GM23338 (cell line): ENCODE data around the gene ULBP3. TPM values are rescaled to one million over a fixed set of nuclear protein-coding genes. Genes with fewer than 3 reads are reported as not detected.

Experiments
- ATAC-seq: fragments of 200-7000 bp; cut with Tn5 transposase; 3 replicates; pipeline ENCODE4 v1.9.1; 2020
- DNase-seq: peaks from one replicate; pipeline ENCODE4 v3.0.0-alpha.2; 2015; ENCODE audit warnings: low spot score
- H2AFZ ChIP-seq: fragments of 200-600 bp; sonication (generic); 2 replicates; pipeline ENCODE4 v1.8.0; 2016; ENCODE audit warnings: antibody characterized with exemption, mild to moderate bottlenecking, moderate library complexity
- H3F3A ChIP-seq: fragments of 200-600 bp; sonication (generic); replicated peaks from 2 replicates; pipeline ENCODE4 v1.8.0; 2017; ENCODE audit warnings: antibody characterized with exemption, mixed run types, low read depth
- H3K27ac ChIP-seq: fragments of 200-600 bp; sonication (generic); 2 replicates; pipeline ENCODE4 v1.6.1; 2016; ENCODE audit warnings: low read depth
- H3K27me3 ChIP-seq: fragments of 200-600 bp; sonication (generic); 2 replicates; pipeline ENCODE4 v1.8.0; 2016; ENCODE audit warnings: mild to moderate bottlenecking, mixed run types, moderate library complexity; ENCODE audit not compliant: insufficient read depth
- H3K36me3 ChIP-seq: fragments of 200-600 bp; sonication (generic); 2 replicates; pipeline ENCODE4 v1.8.0; 2016; ENCODE audit warnings: mild to moderate bottlenecking; ENCODE audit not compliant: insufficient read depth
- H3K4me1 ChIP-seq: fragments of 200-600 bp; sonication (generic); 2 replicates; pipeline ENCODE4 v1.8.0; 2016; ENCODE audit warnings: mild to moderate bottlenecking, moderate library complexity; ENCODE audit not compliant: insufficient read depth
- H3K4me2 ChIP-seq: fragments of 200-600 bp; sonication (generic); 2 replicates; pipeline ENCODE4 v1.7.1; 2017; ENCODE audit warnings: mixed run types
- H3K4me3 ChIP-seq: fragments of 200-600 bp; sonication (generic); 2 replicates; pipeline ENCODE4 v1.6.1; 2016; ENCODE audit warnings: mixed run types
- H3K79me2 ChIP-seq: fragments of 200-600 bp; sonication (generic); replicated peaks from 2 replicates; pipeline ENCODE4 v1.8.0; 2017; ENCODE audit warnings: mild to moderate bottlenecking; ENCODE audit not compliant: insufficient read depth
- H3K9me2 ChIP-seq: fragments of 200-600 bp; sonication (generic); 2 replicates; pipeline ENCODE4 v1.8.0; 2017; ENCODE audit not compliant: insufficient read depth
- H4K20me1 ChIP-seq: fragments of 200-600 bp; sonication (generic); replicated peaks from 2 replicates; pipeline ENCODE4 v1.8.0; 2017; ENCODE audit warnings: mild to moderate bottlenecking; ENCODE audit not compliant: insufficient read depth
- H3K27ac Mint-ChIP-seq: 2 replicates; pipeline ENCODE4 v1.8.0; 2020; ENCODE audit warnings: inconsistent platforms, mild to moderate bottlenecking, moderate library complexity, mixed read lengths
- H3K27me3 Mint-ChIP-seq: 3 replicates; pipeline ENCODE4 v1.8.0; 2022; ENCODE audit warnings: low read depth, mild to moderate bottlenecking, moderate library complexity, mixed read lengths, inconsistent platforms; ENCODE audit not compliant: insufficient read depth, poor library complexity
- H3K36me3 Mint-ChIP-seq: 3 replicates; pipeline ENCODE4 v1.8.0; 2021; ENCODE audit warnings: low read depth, mild to moderate bottlenecking, inconsistent platforms, moderate library complexity, mixed read lengths
- H3K4me1 Mint-ChIP-seq: 3 replicates; pipeline ENCODE4 v1.8.0; 2020; ENCODE audit warnings: mild to moderate bottlenecking, inconsistent platforms, mixed read lengths
- H3K4me3 Mint-ChIP-seq: 3 replicates; pipeline ENCODE4 v1.8.0; 2021; ENCODE audit warnings: moderate library complexity, mild to moderate bottlenecking, inconsistent platforms, mixed read lengths
- H3K9me3 Mint-ChIP-seq: 3 replicates; pipeline ENCODE4 v1.8.0; 2020; ENCODE audit warnings: moderate library complexity, mild to moderate bottlenecking, inconsistent platforms, mixed read lengths
- CREB1 ChIP-seq: fragments of 250-450 bp; sonication (Bioruptor Pico); IDR thresholded peaks from 2 replicates; pipeline ENCODE4 v1.5.0; 2020; ENCODE audit warnings: low read depth, mild to moderate bottlenecking, moderate library complexity
- ETS1 ChIP-seq: IDR thresholded peaks from 2 replicates; pipeline ENCODE4 v1.6.1; 2016; ENCODE audit warnings: antibody characterized with exemption
- EZH2 ChIP-seq: fragments of 200-600 bp; sonication (generic); IDR thresholded peaks from one replicate; pipeline ENCODE4 v1.8.0; 2017; ENCODE audit warnings: antibody characterized with exemption, mild to moderate bottlenecking, low read depth; ENCODE audit not compliant: unreplicated experiment
- EZH2phosphoT487 ChIP-seq: fragments of 200-600 bp; sonication (generic); IDR thresholded peaks from one replicate; pipeline ENCODE4 v1.8.1; 2018; ENCODE audit warnings: antibody characterized with exemption; ENCODE audit not compliant: unreplicated experiment
- JUNB ChIP-seq: IDR thresholded peaks from one replicate; pipeline ENCODE4 v1.6.1; 2016; ENCODE audit warnings: antibody characterized with exemption; ENCODE audit not compliant: unreplicated experiment
- NANOG ChIP-seq: IDR thresholded peaks from 2 replicates; pipeline ENCODE4 v1.6.1; 2016; ENCODE audit warnings: antibody characterized with exemption, borderline replicate concordance
- POLR2AphosphoS5 ChIP-seq: IDR thresholded peaks from 2 replicates; pipeline ENCODE4 v1.6.1; 2016; ENCODE audit warnings: antibody characterized with exemption, low read depth
- STAT1 ChIP-seq: IDR thresholded peaks from one replicate; pipeline ENCODE4 v1.6.1; 2016; ENCODE audit warnings: antibody characterized with exemption; ENCODE audit not compliant: unreplicated experiment
- ZNF114 ChIP-seq: fragments of 250-450 bp; sonication (Bioruptor Pico); IDR thresholded peaks from 2 replicates; pipeline ENCODE4 v1.5.0; 2020; ENCODE audit warnings: mild to moderate bottlenecking, moderate library complexity
- ZNF331 ChIP-seq: fragments of 250-450 bp; sonication (Bioruptor Pico); IDR thresholded peaks from 2 replicates; pipeline ENCODE4 v1.5.0; 2020; ENCODE audit warnings: low read depth, mild to moderate bottlenecking, moderate library complexity
- polyA plus RNA-seq: library from polyadenylated mRNA; unstranded; fragments of >200 nt; fragmentation: Nextera tagmentation; extraction: Ambion mirVana; gene quantifications from 2 replicates; pipeline ENCODE4 v1.2.1, GENCODE V29; 2016
- total RNA-seq: library from RNA; depleted of rRNA; stranded (reverse); fragments of >200 nt; shearing (Covaris generic); gene quantifications from 2 replicates; pipeline ENCODE4 v1.2.3, GENCODE V29; 2014
- TF ChIP-seq, protein P1 (sequence below): IDR thresholded peaks from one replicate; pipeline ENCODE4 v1.6.1; 2018; ENCODE audit warnings: antibody characterized with exemption; ENCODE audit not compliant: unreplicated experiment
- TF ChIP-seq, protein P2 (sequence below), 2 experiments: fragments of 200-600 bp in 1 of 2; sonication (generic) in 1 of 2; conservative IDR thresholded peaks; 2 replicates each; pipeline versions ENCODE4 v1.5.1 to v1.6.1; 2016 to 2017; ENCODE audit warnings: antibody characterized with exemption in 2 of 2, low read depth in 2 of 2, mild to moderate bottlenecking in 2 of 2, moderate library complexity in 1 of 2

ULBP3 gene
- total and polyA plus RNA-seq, 2 experiments from 2014 or later: 0.60 to 4.2 TPM

GRCh38 chr6:150116200-150116800 lies 47.4 kb upstream of the ULBP3 start:
- H3K4me1 ChIP-seq: no peaks in the 10 kb centered on the region
- H3K9me3 Mint-ChIP-seq: peaks cover 5% of the 10 kb centered on the region; the same call in 1 of the 3 replicates
- H2AFZ ChIP-seq: no peak overlapping the region
- no peaks in the 10 kb centered on the region for H3K27me3 ChIP-seq
- DNase-seq: no peak
- H3F3A ChIP-seq: no peaks in the 10 kb centered on the region
- no peak for ATAC-seq
- H3K79me2 ChIP-seq: no peaks in the 10 kb centered on the region
- TF ChIP-seq STAT1: no peak
- no peak for TF ChIP-seq CREB1 (CRISPR knock-in tag)
- no peak for TF ChIP-seq ZNF331
- TF ChIP-seq, protein P1, sequence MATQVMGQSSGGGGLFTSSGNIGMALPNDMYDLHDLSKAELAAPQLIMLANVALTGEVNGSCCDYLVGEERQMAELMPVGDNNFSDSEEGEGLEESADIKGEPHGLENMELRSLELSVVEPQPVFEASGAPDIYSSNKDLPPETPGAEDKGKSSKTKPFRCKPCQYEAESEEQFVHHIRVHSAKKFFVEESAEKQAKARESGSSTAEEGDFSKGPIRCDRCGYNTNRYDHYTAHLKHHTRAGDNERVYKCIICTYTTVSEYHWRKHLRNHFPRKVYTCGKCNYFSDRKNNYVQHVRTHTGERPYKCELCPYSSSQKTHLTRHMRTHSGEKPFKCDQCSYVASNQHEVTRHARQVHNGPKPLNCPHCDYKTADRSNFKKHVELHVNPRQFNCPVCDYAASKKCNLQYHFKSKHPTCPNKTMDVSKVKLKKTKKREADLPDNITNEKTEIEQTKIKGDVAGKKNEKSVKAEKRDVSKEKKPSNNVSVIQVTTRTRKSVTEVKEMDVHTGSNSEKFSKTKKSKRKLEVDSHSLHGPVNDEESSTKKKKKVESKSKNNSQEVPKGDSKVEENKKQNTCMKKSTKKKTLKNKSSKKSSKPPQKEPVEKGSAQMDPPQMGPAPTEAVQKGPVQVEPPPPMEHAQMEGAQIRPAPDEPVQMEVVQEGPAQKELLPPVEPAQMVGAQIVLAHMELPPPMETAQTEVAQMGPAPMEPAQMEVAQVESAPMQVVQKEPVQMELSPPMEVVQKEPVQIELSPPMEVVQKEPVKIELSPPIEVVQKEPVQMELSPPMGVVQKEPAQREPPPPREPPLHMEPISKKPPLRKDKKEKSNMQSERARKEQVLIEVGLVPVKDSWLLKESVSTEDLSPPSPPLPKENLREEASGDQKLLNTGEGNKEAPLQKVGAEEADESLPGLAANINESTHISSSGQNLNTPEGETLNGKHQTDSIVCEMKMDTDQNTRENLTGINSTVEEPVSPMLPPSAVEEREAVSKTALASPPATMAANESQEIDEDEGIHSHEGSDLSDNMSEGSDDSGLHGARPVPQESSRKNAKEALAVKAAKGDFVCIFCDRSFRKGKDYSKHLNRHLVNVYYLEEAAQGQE: no peak
- TF ChIP-seq POLR2AphosphoS5: no peak
- no peak for TF ChIP-seq JUNB
- no peak for TF ChIP-seq EZH2
- H3K4me1 Mint-ChIP-seq: peaks cover 9% of the 10 kb centered on the region; the same call in 2 of the 3 replicates
- H3K4me2 ChIP-seq: no peak overlapping the region
- H4K20me1 ChIP-seq: no peaks in the 10 kb centered on the region
- H3K27me3 Mint-ChIP-seq: peaks cover 2% of the 10 kb centered on the region
- H3K36me3 ChIP-seq: no peaks in the 10 kb centered on the region
- H3K9me2 ChIP-seq: no peaks in the 10 kb centered on the region
- H3K36me3 Mint-ChIP-seq: no peaks in the 10 kb centered on the region
- no peak overlapping the region for H3K4me3 ChIP-seq
- H3K4me3 Mint-ChIP-seq: no peak overlapping the region
- H3K27ac ChIP-seq: no peak overlapping the region
- no peak overlapping the region for H3K27ac Mint-ChIP-seq

- no peak overlapping the region for H3K27ac ChIP-seq
- no peak for TF ChIP-seq EZH2
- no peak for TF ChIP-seq ZNF114 (CRISPR knock-in tag)
- TF ChIP-seq ETS1: no peak
- TF ChIP-seq, protein P2, sequence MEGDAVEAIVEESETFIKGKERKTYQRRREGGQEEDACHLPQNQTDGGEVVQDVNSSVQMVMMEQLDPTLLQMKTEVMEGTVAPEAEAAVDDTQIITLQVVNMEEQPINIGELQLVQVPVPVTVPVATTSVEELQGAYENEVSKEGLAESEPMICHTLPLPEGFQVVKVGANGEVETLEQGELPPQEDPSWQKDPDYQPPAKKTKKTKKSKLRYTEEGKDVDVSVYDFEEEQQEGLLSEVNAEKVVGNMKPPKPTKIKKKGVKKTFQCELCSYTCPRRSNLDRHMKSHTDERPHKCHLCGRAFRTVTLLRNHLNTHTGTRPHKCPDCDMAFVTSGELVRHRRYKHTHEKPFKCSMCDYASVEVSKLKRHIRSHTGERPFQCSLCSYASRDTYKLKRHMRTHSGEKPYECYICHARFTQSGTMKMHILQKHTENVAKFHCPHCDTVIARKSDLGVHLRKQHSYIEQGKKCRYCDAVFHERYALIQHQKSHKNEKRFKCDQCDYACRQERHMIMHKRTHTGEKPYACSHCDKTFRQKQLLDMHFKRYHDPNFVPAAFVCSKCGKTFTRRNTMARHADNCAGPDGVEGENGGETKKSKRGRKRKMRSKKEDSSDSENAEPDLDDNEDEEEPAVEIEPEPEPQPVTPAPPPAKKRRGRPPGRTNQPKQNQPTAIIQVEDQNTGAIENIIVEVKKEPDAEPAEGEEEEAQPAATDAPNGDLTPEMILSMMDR (conservative IDR thresholded peaks at IDR 0.05; ENCODE audit: low read depth in 2 of 2): no peak
- TF ChIP-seq NANOG: no peak
- TF ChIP-seq, protein P1: no peak
- no peak for TF ChIP-seq POLR2AphosphoS5
- no peak for TF ChIP-seq JUNB
- no peak for TF ChIP-seq ZNF331
- no peak for TF ChIP-seq CREB1 (CRISPR knock-in tag)
- TF ChIP-seq STAT1: no peak
- TF ChIP-seq EZH2phosphoT487: no peak
Measured at GRCh38 chr6:150115769-150116168, 46.8 kb upstream of the ULBP3 start.

More at GRCh38 chr6:150115769-150116168, 46.8 kb upstream of the ULBP3 start:
- H3K9me2 ChIP-seq: no peaks in the 10 kb centered on the region
- DNase-seq (no peak), ATAC-seq (no peak)
- H3K27ac Mint-ChIP-seq: no peak overlapping the region
- no peak overlapping the region for H3K4me3 Mint-ChIP-seq
- no peak overlapping the region for H2AFZ ChIP-seq
- peaks cover 5% of the 10 kb centered on the region; the same call in 1 of the 3 replicates for H3K9me3 Mint-ChIP-seq
- peaks cover 2% of the 10 kb centered on the region for H3K27me3 Mint-ChIP-seq
- H3K4me1 Mint-ChIP-seq: peaks cover 9% of the 10 kb centered on the region; the same call in 2 of the 3 replicates
- H3K79me2 ChIP-seq: no peaks in the 10 kb centered on the region
- H3K4me2 ChIP-seq: no peak overlapping the region
- no peaks in the 10 kb centered on the region for H3K4me1 ChIP-seq
- no peaks in the 10 kb centered on the region for H3K27me3 ChIP-seq
- no peaks in the 10 kb centered on the region for H3K36me3 Mint-ChIP-seq
- no peaks in the 10 kb centered on the region for H3K36me3 ChIP-seq
- no peaks in the 10 kb centered on the region for H4K20me1 ChIP-seq
- H3F3A ChIP-seq: no peaks in the 10 kb centered on the region
- no peak overlapping the region for H3K4me3 ChIP-seq
